NCI-H128 (cell line): ENCODE measurements around the gene LAPTM5.

Experiments used
- DNase-seq: peaks from one replicate; lab custom pipeline; 2025; ENCODE audit not compliant: unreplicated experiment; lab: John Stamatoyannopoulos, UW

The LAPTM5 gene

GRCh38 chr1:30731109-30731805 is 26.3 kb downstream of the LAPTM5 start:
- DNase-seq = no peak

- no peak for DNase-seq
Measured at GRCh38 chr1:30730346-30731108, 27.0 kb downstream of the LAPTM5 start.

GRCh38 chr1:30729901-30730300 is 27.7 kb downstream of the LAPTM5 start:
- no peak for DNase-seq

- DNase-seq = no peak
Measured at GRCh38 chr1:30728832-30729638, 28.5 kb downstream of the LAPTM5 start.

- no peak for DNase-seq
Measured at GRCh38 chr1:30728340-30728739, 29.2 kb downstream of the LAPTM5 start.

GRCh38 chr1:30727824-30728223 is 29.8 kb downstream of the LAPTM5 start:
- no peak for DNase-seq

- no peak for DNase-seq
Measured at GRCh38 chr1:30726773-30727684, 30.5 kb downstream of the LAPTM5 start.

GRCh38 chr1:30726236-30726635 is 31.3 kb downstream of the LAPTM5 start:
- DNase-seq = no peak

GRCh38 chr1:30725450-30726095 is 32.0 kb downstream of the LAPTM5 start:
- DNase-seq = no peak

- no peak for DNase-seq
Measured at GRCh38 chr1:30724655-30725421, 32.7 kb downstream of the LAPTM5 start.

GRCh38 chr1:30724175-30724574 is 33.4 kb downstream of the LAPTM5 start:
- no peak for DNase-seq

GRCh38 chr1:30723331-30723755 is 34.2 kb downstream of the LAPTM5 start, which contains the start of gene MATN1:
Gene MATN1, minus strand, starts transcription at chr1:30723585. Its CDS starts 34 bp downstream, at chr1:30723551.
- DNase-seq = no peak

- DNase-seq = no peak
Measured at GRCh38 chr1:30721812-30722537, 35.6 kb downstream of the LAPTM5 start.

GRCh38 chr1:30721341-30721793 is 36.2 kb downstream of the LAPTM5 start:
- no peak for DNase-seq

GRCh38 chr1:30720271-30721223 is 37.0 kb downstream of the LAPTM5 start:
- DNase-seq = no peak

- DNase-seq = no peak
Measured at GRCh38 chr1:30719406-30720270, 37.9 kb downstream of the LAPTM5 start.
